Measurements from ENCODE around the gene ELP4.

GRCh38 chr11:31598454-31598853 lies 88.9 kb downstream of the ELP4 start:
- TF ChIP-seq, protein P1, sequence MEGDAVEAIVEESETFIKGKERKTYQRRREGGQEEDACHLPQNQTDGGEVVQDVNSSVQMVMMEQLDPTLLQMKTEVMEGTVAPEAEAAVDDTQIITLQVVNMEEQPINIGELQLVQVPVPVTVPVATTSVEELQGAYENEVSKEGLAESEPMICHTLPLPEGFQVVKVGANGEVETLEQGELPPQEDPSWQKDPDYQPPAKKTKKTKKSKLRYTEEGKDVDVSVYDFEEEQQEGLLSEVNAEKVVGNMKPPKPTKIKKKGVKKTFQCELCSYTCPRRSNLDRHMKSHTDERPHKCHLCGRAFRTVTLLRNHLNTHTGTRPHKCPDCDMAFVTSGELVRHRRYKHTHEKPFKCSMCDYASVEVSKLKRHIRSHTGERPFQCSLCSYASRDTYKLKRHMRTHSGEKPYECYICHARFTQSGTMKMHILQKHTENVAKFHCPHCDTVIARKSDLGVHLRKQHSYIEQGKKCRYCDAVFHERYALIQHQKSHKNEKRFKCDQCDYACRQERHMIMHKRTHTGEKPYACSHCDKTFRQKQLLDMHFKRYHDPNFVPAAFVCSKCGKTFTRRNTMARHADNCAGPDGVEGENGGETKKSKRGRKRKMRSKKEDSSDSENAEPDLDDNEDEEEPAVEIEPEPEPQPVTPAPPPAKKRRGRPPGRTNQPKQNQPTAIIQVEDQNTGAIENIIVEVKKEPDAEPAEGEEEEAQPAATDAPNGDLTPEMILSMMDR (IDR thresholded peaks at IDR 0.05), result no peak
- no peak for TF ChIP-seq EZH2 (IDR thresholded peaks at IDR 0.05)

Data from neural progenitor cell (in vitro differentiated cells).